OCI-LY3 (cell line): ENCODE results near the gene CHRNB1.

ENCODE experiments used
- CTCF ChIP-seq: fragments of 200-600, 300-600 bp; sonication (generic); IDR thresholded peaks from 2 replicates; pipeline ENCODE4 v1.5.1; 2014; ENCODE audit warnings: antibody characterized with exemption, low read length, low read depth
- EZH2phosphoT487 ChIP-seq: fragments of 200-600 bp; shearing (Covaris generic); IDR thresholded peaks from 2 replicates; pipeline ENCODE4 v1.6.1; 2018; ENCODE audit warnings: antibody characterized with exemption, mixed run types, low read depth

DNA sequence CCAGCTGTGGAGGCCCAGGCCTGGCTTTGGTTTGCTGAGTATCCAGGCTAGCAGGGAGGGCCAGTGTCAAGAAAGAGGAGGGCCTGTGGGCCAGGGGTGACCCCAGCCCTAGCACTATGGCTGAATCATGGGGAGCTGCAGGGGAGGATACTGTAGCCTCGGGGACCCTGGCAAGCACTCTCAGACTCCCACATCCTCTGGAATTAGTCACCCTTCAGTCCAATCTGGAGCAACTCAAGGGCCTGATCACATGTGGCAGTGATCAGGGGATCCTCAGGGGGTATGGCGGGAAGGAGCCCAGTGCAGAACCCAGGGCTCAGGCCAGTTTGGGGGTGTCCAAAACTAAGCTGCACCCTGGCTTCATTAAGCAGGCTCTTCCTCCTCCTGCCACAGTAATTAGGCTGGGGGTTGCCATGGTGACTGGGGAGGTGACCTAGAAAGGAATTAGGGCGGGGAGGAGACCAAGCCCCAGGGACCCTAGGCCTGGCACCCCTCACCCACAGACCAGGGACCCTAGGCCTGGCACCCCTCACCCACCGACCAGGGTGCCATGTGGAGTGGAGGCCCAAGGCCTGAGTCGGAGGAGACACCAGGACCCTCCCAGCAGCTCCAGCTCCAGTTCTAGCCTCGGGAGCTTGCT, 31.4 kb upstream of the CHRNB1 start:
- no peak for TF ChIP-seq CTCF
- no peak for TF ChIP-seq EZH2phosphoT487
